Measurements from ENCODE around the gene SIRPG. TPM values are rescaled to one million over a fixed set of nuclear protein-coding genes. Genes with fewer than 3 reads are reported as not detected.

SIRPG gene
- total RNA-seq, 1 donor from 2014 or later: not detected

DNA sequence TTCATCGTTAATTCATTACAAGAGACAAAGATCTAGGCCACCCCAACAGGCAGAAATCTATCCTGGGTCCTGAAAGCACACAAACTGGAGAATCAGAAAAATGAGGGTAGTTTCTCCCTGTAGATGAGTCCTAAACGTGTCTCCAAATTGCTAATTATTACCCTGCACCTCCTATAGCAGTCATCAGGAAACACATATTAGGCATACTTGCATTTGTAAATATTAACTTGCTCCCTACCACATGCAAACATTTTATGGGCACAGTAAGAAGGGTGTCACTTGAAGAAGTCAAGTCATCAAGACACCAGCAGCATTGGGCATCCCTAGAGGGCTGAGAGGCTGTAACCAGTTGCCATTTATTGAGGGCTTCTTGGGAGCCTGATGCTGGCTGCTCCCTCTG is 19.8 kb downstream of the SIRPG start:
- Histone ChIP-seq H3K4me3 (no peak overlapping the region), H3K27me3 (no peaks in the 10 kb centered on the region), H3K4me1 (no peaks in the 10 kb centered on the region), H3K36me3 (no peaks in the 10 kb centered on the region), H3K9me3 (no peaks in the 10 kb centered on the region), H3K27ac (no peak overlapping the region)
- intact Hi-C loops (cut with DNase I): no loop called here
- DNase-seq (ENCODE audit: extremely low spot score in 2 of 2): no peak
- TF ChIP-seq, protein P1, sequence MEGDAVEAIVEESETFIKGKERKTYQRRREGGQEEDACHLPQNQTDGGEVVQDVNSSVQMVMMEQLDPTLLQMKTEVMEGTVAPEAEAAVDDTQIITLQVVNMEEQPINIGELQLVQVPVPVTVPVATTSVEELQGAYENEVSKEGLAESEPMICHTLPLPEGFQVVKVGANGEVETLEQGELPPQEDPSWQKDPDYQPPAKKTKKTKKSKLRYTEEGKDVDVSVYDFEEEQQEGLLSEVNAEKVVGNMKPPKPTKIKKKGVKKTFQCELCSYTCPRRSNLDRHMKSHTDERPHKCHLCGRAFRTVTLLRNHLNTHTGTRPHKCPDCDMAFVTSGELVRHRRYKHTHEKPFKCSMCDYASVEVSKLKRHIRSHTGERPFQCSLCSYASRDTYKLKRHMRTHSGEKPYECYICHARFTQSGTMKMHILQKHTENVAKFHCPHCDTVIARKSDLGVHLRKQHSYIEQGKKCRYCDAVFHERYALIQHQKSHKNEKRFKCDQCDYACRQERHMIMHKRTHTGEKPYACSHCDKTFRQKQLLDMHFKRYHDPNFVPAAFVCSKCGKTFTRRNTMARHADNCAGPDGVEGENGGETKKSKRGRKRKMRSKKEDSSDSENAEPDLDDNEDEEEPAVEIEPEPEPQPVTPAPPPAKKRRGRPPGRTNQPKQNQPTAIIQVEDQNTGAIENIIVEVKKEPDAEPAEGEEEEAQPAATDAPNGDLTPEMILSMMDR (IDR thresholded peaks at IDR 0.05): no peak
- TF ChIP-seq POLR2A (IDR thresholded peaks at IDR 0.05) (no peak), POLR2AphosphoS5 (IDR thresholded peaks at IDR 0.05; ENCODE audit: insufficient read depth in 1 of 2, low read depth in 1 of 2) (no peak)

DNA sequence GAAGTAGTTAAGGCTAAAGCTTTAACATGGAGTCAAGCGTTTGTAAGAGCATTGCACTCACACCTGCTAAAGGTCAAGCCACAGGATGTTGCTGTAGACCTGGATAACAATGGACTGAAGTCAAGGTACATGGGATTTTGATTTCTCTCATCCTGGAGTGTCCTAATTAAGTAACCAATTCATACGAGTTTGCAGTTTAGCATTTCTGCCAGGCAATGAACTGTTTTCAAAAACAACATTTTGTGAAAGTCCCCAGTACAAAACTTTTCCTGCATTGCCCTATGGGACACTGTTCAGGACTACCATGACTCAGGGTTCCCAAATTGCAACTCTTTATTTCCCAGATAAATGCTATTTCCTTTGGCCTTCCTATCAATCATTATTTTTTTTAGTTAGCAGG is 20.4 kb downstream of the SIRPG start:
- Histone ChIP-seq H3K4me1 (no peaks in the 10 kb centered on the region), H3K27ac (no peak overlapping the region), H3K4me3 (no peak overlapping the region), H3K27me3 (no peaks in the 10 kb centered on the region), H3K36me3 (no peaks in the 10 kb centered on the region), H3K9me3 (no peaks in the 10 kb centered on the region)
- TF ChIP-seq POLR2AphosphoS5 (IDR thresholded peaks at IDR 0.05; ENCODE audit: insufficient read depth in 1 of 2, low read depth in 1 of 2): no peak
- no peak for TF ChIP-seq POLR2A (IDR thresholded peaks at IDR 0.05)
- TF ChIP-seq, protein P1 (IDR thresholded peaks at IDR 0.05): no peak
- no peak for DNase-seq (ENCODE audit: extremely low spot score in 2 of 2)
- intact Hi-C loops (cut with DNase I): no loop called here

DNA sequence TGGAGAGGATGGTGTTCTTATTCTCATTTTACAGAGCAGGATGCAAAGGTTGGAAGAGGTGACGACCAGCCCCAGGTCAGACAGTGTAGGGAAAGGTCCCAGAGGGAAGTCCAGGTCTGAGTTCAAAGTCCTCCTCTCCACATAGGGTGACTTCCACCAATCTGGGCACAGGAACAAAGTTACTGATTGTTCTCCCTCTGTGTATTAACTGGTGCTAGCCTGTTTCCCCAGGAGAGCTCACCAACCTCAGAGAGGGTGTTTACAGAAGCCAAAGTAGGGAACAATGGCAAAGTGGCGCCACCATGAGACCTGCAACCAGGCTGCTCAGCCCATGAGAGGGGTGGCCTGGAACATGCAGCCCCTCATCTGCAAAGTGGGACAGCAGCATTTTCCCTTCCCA is 21.0 kb downstream of the SIRPG start:
- no peaks in the 10 kb centered on the region for H3K4me1 ChIP-seq
- intact Hi-C loops (cut with DNase I): no loop called here
- TF ChIP-seq, protein P1 (IDR thresholded peaks at IDR 0.05): no peak
- TF ChIP-seq POLR2AphosphoS5 (IDR thresholded peaks at IDR 0.05; ENCODE audit: insufficient read depth in 1 of 2, low read depth in 1 of 2) (no peak), POLR2A (IDR thresholded peaks at IDR 0.05) (no peak)
- no peaks in the 10 kb centered on the region for H3K27me3 ChIP-seq
- H3K27ac ChIP-seq: no peak overlapping the region
- peak in 1 of 2 donors; percentile 37 for DNase-seq (ENCODE audit: extremely low spot score in 2 of 2)
- no peaks in the 10 kb centered on the region for H3K36me3 ChIP-seq
- H3K9me3 ChIP-seq: no peaks in the 10 kb centered on the region
- H3K4me3 ChIP-seq: no peak overlapping the region

DNA sequence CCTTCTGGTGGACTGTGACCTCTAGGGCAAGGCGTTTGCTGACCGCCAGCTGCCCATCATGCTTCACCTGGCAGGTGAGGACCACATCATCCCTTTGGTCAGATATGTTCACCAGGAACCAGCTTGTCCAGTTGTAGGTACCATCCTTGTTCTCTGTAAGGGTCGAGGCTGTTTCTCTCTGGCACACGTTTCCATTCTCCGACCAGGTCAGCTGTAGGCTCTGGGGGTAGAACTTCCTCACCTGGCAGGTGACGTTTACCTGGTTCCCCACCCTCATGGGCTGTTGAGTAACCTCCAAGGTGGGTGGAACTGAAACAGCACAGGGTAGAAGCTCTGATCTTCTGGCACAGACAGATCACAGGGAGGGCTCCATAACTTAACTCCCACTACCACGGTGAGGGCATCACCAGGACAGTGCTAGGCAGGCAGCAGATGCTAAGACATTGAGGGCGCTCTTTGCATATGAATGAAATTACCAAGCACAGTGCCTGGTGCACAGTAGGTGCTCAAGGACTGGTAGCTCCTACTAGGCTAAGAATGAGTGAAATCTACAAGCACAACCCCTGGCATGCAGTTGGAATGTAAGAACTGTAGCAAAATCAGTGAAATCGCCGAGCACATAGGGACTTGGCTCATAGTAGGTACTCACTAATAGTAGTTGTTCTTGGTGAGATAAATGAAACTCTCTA is 22.1 kb downstream of the SIRPG start:
- TF ChIP-seq, protein P1 (IDR thresholded peaks at IDR 0.05): no peak
- no peak for TF ChIP-seq POLR2AphosphoS5 (IDR thresholded peaks at IDR 0.05; ENCODE audit: insufficient read depth in 1 of 2, low read depth in 1 of 2)
- TF ChIP-seq POLR2A (IDR thresholded peaks at IDR 0.05): no peak
- Histone ChIP-seq H3K27me3 (no peaks in the 10 kb centered on the region), H3K9me3 (no peaks in the 10 kb centered on the region), H3K4me3 (no peak overlapping the region), H3K36me3 (no peaks in the 10 kb centered on the region), H3K27ac (no peak overlapping the region), H3K4me1 (no peaks in the 10 kb centered on the region)
- DNase-seq (ENCODE audit: extremely low spot score in 2 of 2): peak in 1 of 2 donors; percentile 62
- intact Hi-C loops (cut with DNase I): no loop called here

DNA sequence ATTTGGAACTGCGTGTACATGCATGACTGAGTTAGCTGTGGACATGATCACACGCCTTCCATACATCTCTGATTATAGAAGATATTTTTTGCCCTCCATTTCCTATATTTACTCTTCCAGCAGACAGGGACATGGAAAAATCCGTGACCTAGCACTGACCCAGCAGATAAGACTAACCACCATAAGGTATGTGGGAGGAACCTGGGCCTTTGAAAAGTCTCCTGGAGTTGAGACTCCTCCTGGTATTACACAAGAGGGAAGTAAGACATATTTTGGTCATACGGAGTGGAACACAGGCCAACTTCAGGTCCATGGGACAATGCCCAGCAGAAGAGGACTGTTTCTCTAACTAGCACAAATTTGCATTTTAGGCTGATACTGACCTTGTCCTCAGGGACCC is 24.0 kb downstream of the SIRPG start:
- Histone ChIP-seq H3K27ac (no peak overlapping the region), H3K4me1 (no peaks in the 10 kb centered on the region), H3K27me3 (no peaks in the 10 kb centered on the region), H3K36me3 (no peaks in the 10 kb centered on the region), H3K9me3 (no peaks in the 10 kb centered on the region), H3K4me3 (no peak overlapping the region)
- DNase-seq (ENCODE audit: extremely low spot score in 2 of 2): peak in 1 of 2 donors; percentile 65
- TF ChIP-seq, protein P1 (IDR thresholded peaks at IDR 0.05): no peak
- TF ChIP-seq POLR2AphosphoS5 (IDR thresholded peaks at IDR 0.05; ENCODE audit: insufficient read depth in 1 of 2, low read depth in 1 of 2): no peak
- TF ChIP-seq POLR2A (IDR thresholded peaks at IDR 0.05): no peak
- intact Hi-C loops (cut with DNase I): no loop called here

All from vagina (tissue), 2 donors.